Measurements from ENCODE around the gene SLC5A10.

SLC5A10 gene

DNA sequence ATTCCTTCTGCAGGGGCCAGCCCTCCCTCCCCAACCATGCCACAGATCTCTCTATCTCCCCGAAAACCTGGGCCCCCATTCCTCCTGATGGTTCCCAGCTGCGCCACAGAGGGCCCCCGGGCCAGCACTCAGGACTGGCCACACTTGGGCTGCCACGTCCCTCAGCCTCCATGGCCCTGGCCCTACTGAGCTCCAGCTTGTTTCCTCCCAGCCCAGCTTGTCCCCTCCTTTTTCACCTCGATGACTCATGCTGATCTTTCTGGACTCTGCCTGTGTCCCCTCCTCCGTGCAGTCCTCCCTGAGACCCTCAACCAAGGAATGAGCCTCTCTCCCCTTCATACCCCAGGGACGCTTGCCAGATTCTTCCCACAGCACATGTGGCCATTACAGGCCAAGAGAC, 63.5 kb downstream of the SLC5A10 start:
- no peaks in the 10 kb centered on the region for H3K27me3 ChIP-seq (ENCODE audit: insufficient read depth, low read length)
- no peaks in the 10 kb centered on the region for H3F3A ChIP-seq (ENCODE audit: insufficient read depth, low read length)
- H3K9me3 ChIP-seq (ENCODE audit: low read length), result no peaks in the 10 kb centered on the region
- H3K36me3 ChIP-seq (ENCODE audit: insufficient read depth, low read length), result peaks cover 4% of the 10 kb centered on the region
- H2AFZ ChIP-seq (ENCODE audit: low read length), result no peak overlapping the region
- H3K9me2 ChIP-seq (ENCODE audit: low read depth, low read length), result no peaks in the 10 kb centered on the region
- H3K27ac ChIP-seq (ENCODE audit: low read depth, low read length, poor library complexity, severe bottlenecking), result no peak overlapping the region
- no peak overlapping the region for H3K4me2 ChIP-seq (ENCODE audit: low read length)
- H3K4me1 ChIP-seq (ENCODE audit: insufficient read depth, low read length, severe bottlenecking), result no peaks in the 10 kb centered on the region
- H3K4me3 ChIP-seq (ENCODE audit: low read depth, low read length, poor library complexity, severe bottlenecking), result no peak overlapping the region
- no peaks in the 10 kb centered on the region for H3K79me2 ChIP-seq (ENCODE audit: insufficient read depth, low read length)
- H4K20me1 ChIP-seq (ENCODE audit: insufficient read depth, low read length), result no peaks in the 10 kb centered on the region
- H3K9ac ChIP-seq (ENCODE audit: low read length), result no peak overlapping the region
- TF ChIP-seq, protein P1, sequence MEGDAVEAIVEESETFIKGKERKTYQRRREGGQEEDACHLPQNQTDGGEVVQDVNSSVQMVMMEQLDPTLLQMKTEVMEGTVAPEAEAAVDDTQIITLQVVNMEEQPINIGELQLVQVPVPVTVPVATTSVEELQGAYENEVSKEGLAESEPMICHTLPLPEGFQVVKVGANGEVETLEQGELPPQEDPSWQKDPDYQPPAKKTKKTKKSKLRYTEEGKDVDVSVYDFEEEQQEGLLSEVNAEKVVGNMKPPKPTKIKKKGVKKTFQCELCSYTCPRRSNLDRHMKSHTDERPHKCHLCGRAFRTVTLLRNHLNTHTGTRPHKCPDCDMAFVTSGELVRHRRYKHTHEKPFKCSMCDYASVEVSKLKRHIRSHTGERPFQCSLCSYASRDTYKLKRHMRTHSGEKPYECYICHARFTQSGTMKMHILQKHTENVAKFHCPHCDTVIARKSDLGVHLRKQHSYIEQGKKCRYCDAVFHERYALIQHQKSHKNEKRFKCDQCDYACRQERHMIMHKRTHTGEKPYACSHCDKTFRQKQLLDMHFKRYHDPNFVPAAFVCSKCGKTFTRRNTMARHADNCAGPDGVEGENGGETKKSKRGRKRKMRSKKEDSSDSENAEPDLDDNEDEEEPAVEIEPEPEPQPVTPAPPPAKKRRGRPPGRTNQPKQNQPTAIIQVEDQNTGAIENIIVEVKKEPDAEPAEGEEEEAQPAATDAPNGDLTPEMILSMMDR (IDR thresholded peaks at IDR 0.05; ENCODE audit: low read length), result no peak
- TF ChIP-seq EZH2 (IDR thresholded peaks at IDR 0.05; ENCODE audit: borderline replicate concordance, low read length), result no peak

DNA sequence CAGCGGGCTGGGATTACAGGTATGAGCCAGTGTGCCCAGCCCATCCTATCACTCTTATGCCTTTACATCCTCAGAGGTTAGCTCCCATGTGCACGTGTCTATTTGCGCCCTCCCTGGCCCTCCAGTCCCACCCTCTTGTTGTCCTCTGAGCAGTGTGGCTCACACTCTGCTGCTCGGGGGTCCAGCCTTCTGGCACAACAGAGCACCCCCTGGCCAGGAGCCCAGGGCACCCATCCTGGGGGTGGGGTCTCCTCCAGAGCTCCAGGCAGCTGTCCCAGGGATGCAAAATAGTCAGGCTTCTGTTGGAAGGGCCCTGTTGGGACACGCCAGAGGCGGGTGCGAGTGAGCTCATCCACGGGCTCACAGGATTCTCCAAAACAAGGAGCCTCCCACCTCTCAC, 64.3 kb downstream of the SLC5A10 start:
- no peak overlapping the region for H2AFZ ChIP-seq (ENCODE audit: low read length)
- no peaks in the 10 kb centered on the region for H3K9me2 ChIP-seq (ENCODE audit: low read depth, low read length)
- peaks cover 13% of the 10 kb centered on the region for H3K36me3 ChIP-seq (ENCODE audit: insufficient read depth, low read length)
- no peak overlapping the region for H3K4me3 ChIP-seq (ENCODE audit: low read depth, low read length, poor library complexity, severe bottlenecking)
- H3K27me3 ChIP-seq (ENCODE audit: insufficient read depth, low read length), result no peaks in the 10 kb centered on the region
- no peaks in the 10 kb centered on the region for H4K20me1 ChIP-seq (ENCODE audit: insufficient read depth, low read length)
- no peaks in the 10 kb centered on the region for H3K79me2 ChIP-seq (ENCODE audit: insufficient read depth, low read length)
- H3K27ac ChIP-seq (ENCODE audit: low read depth, low read length, poor library complexity, severe bottlenecking), result no peak overlapping the region
- H3K9me3 ChIP-seq (ENCODE audit: low read length), result no peaks in the 10 kb centered on the region
- no peak overlapping the region for H3K4me2 ChIP-seq (ENCODE audit: low read length)
- H3K9ac ChIP-seq (ENCODE audit: low read length), result no peak overlapping the region
- no peaks in the 10 kb centered on the region for H3F3A ChIP-seq (ENCODE audit: insufficient read depth, low read length)
- no peaks in the 10 kb centered on the region for H3K4me1 ChIP-seq (ENCODE audit: insufficient read depth, low read length, severe bottlenecking)
- TF ChIP-seq, protein P1 (IDR thresholded peaks at IDR 0.05; ENCODE audit: low read length), result no peak
- no peak for TF ChIP-seq EZH2 (IDR thresholded peaks at IDR 0.05; ENCODE audit: borderline replicate concordance, low read length)

DNA sequence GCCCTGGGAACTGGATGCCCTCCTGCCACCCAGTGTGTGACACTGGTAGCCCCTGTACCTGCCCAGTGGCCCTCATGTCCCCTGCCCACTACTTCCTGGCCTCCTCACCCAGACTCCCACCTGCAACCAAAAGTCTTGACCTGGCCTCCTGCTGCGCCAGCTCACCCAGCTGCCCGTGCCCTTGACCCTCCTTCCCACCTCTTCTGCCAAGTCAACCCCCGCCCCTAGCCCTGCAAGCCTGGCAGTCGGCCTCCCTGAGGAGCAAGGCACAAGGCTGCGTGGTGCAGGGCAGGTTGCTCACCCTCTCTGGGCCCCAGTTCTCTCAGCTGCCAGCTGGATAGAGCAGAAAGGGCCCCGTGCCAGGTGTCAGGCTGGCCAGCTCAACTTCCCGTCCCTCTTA, 64.9 kb downstream of the SLC5A10 start:
- no peak overlapping the region for H3K4me3 ChIP-seq (ENCODE audit: low read depth, low read length, poor library complexity, severe bottlenecking)
- H3K27me3 ChIP-seq (ENCODE audit: insufficient read depth, low read length), result no peaks in the 10 kb centered on the region
- TF ChIP-seq, protein P1 (IDR thresholded peaks at IDR 0.05; ENCODE audit: low read length), result no peak
- no peak for TF ChIP-seq EZH2 (IDR thresholded peaks at IDR 0.05; ENCODE audit: borderline replicate concordance, low read length)
- no peaks in the 10 kb centered on the region for H3K4me1 ChIP-seq (ENCODE audit: insufficient read depth, low read length, severe bottlenecking)
- H4K20me1 ChIP-seq (ENCODE audit: insufficient read depth, low read length), result no peaks in the 10 kb centered on the region
- no peaks in the 10 kb centered on the region for H3F3A ChIP-seq (ENCODE audit: insufficient read depth, low read length)
- no peak overlapping the region for H3K27ac ChIP-seq (ENCODE audit: low read depth, low read length, poor library complexity, severe bottlenecking)
- H3K4me2 ChIP-seq (ENCODE audit: low read length), result no peak overlapping the region
- no peaks in the 10 kb centered on the region for H3K79me2 ChIP-seq (ENCODE audit: insufficient read depth, low read length)
- no peaks in the 10 kb centered on the region for H3K9me3 ChIP-seq (ENCODE audit: low read length)
- H3K9me2 ChIP-seq (ENCODE audit: low read depth, low read length), result no peaks in the 10 kb centered on the region
- H3K9ac ChIP-seq (ENCODE audit: low read length), result no peak overlapping the region
- H3K36me3 ChIP-seq (ENCODE audit: insufficient read depth, low read length), result peaks cover 19% of the 10 kb centered on the region
- no peak overlapping the region for H2AFZ ChIP-seq (ENCODE audit: low read length)
